SK-N-DZ (cell line): ENCODE results near the gene PARD3.
A peak's percentile ranks its signal among the peaks of the same experiment; 100 is the strongest.

Experiments used
- DNase-seq: peaks from one replicate; pipeline ENCODE4 v3.0.0-alpha.2; 2015; ENCODE audit warnings: low spot score

PARD3 gene

GRCh38 chr10:34191406-34191805, 623.7 kb downstream of the PARD3 start:
- DNase-seq, result no peak

DNA sequence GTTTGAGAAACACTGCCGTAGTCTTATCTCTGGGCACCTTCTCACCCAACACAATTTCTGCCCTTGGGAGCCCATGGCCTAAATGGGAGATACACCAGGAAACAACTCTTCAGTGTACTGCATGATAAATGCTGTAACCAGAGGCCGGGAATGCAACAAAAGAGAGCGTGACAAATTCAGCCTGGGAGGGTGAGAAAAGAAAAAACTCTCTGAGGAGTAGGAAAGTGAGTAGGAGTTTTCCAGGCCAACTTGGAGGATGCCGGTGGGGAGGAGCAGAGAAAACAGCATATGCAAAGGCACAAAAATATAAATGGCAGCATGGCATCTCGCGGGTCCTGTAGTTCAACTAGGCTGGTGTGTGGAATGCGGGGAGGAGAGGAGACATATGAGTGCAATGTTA, 624.5 kb downstream of the PARD3 start:
- no peak for DNase-seq

- DNase-seq, result no peak
These were observed 625.3 kb downstream of the PARD3 start for GRCh38 chr10:34189830-34190229.

DNA sequence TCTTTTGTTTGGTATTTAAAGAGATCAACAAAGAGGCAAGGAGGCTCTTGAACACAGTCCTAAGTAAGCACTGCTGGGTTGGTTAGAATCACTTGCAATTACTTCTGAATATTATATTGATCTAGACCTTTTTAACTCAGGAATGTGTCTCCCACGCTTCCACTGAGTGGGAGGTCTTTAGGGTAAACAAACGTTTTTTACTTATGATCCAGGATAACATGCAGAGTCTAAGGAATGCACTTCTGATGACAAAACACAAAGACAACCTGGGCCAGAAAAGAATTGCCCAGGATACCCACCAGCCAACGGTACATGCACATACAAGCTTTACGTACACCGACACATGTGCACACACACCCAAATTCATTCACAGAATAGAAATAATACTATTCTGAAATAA, 626.9 kb downstream of the PARD3 start:
- no peak for DNase-seq

DNA sequence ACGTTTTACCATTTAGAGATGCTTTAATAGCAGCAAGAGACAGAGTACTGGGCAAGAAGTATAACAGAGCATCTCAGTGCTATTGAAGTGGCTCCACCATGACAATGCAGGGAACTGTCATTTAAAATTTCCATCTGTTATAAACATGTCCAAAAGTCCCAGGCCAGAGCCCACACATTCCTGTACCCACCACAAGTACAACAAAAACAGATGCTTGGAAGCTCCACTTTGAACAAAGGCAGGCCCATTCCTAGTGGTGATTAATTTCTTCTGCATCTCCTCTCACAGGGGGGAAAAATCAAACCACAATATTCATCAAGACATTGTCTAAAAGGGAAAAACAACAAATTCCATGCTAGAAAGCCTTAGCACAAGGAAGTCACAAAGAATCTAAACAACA, 627.9 kb downstream of the PARD3 start:
- no peak for DNase-seq

DNA sequence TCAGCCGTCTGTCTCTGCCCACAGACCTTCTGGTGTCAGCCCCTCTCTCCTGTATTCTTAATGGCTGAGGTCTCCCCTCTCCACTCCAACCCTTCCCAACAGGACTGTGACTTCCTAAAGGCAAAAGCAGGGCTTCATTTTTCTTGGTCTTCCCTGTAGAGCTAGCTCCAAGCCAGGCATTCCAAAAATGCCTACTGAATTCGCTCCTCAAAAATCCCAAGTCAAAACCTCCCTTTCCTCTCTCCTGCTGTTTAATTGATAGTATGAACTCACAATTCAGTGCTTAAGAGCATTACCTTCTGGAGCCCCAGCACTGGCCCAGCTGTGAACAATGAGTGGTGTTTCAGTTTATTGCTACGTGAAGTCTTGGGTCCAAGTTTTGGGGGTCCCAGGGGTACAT, 628.4 kb downstream of the PARD3 start:
- no peak for DNase-seq

- no peak for DNase-seq
These were observed 629.1 kb downstream of the PARD3 start for GRCh38 chr10:34185998-34186397.

DNA sequence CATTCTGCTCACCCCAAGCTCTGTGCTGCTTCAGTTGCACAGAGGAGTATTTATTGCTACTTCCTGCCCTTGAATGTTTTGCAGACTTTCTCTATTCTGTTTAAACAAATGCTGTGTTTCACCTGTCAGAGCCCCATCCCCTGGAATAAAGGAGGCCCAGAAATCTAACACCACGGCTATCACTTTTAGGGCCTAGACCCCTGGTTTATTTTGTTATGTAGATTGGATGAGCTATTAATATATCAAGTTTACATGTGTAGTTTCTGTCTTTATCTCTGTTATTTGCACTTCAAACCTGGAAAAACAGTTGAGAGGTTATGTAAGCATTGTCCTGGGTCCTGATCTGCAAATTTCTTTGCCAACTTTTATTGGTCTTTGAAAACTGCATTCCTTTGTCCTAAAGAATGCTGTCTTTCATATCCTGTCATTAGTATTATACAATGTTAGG, 630.1 kb downstream of the PARD3 start:
- DNase-seq, result no peak

DNA sequence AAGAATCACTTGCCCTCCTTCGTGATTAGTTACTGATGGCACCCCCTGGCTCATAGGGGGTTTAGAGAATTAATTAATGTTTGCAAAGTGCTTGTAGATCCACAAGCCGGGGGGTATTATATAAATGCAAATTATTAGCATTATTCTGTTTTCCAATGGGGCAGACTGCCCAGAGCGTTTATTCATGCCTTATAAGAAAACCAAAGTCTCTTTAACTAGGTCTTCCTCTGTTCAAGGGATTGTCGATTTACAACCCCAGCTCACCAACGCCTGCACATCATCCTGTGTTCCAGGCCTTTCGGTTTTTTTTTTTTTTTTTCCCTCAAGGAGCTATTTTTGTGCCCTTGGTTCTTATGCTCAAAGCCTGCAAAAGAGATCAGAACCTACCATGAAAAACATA, 630.7 kb downstream of the PARD3 start:
- DNase-seq, result no peak

- DNase-seq, result no peak
These were observed 631.9 kb downstream of the PARD3 start for GRCh38 chr10:34183016-34183796.

DNA sequence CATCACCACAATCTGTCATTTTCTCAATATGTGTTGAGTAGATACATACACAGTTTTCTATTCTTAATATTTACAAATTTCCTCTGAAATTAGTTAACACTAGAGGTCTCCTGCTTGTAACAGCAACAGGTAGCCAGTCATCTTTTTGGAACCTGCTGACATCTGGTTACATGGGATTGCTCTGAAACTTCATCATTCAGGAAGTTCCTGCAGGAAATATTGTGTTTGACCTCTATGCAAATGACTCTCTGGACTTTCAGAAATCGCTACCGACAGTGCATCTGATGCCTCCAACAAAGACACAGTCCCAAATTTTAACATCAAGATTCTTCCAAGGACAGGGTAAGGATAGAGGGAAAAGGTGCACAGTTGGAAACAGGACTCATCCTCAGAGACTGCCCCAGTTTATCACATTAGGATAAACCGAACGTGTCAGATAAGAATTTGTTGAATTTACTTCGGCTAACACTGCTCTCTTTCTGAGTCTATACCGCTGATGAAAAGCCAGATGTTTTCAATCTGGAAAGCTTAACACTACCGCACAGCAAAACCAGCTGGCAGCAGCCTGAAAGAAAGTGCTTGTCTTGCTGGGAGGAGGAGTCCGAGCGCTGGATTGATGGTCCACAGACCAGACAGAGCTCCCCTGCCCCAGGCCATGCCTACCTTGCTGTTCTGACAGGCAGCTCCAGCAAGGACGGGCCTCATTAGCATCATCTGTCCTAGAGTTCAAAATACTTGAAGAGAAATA, 633.4 kb downstream of the PARD3 start:
- peak; percentile 71 for DNase-seq

DNA sequence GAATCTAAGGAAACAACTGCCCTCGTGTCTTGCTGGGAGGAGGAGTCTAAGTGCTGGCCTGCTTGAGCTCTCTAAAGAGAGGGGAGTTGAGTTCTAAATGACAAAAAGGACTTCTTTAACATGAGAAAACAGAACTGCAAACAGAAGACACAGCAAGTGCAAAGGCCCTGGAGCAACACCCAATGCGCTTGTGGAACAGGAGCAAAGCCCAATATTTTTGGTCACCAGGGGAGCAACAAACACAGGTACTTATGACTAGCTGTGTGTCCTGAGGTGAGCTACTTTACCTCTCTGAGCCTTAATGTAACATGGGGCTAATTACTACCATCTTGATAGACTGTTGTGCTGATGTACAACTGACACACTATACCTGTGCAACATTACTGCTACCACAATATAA, 634.3 kb downstream of the PARD3 start:
- DNase-seq, result no peak

DNA sequence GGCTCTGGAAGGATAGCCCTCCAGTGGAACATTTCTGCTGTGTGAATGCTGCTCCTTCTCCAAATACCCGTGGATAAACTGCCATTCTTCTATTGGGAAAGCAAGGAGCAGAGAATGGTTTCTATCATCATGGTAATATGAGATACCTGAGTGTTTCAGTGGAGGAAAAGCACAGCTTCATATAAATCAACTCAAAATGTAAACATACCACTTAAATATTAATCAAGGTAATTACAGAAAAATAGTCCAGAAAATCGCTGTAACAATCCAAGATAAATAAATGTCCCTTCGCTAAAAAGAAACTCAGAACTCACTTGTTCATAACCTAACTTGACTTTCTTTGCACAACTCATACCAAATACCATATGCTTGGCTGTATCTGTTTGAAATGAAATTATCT, 635.8 kb downstream of the PARD3 start:
- no peak for DNase-seq

DNA sequence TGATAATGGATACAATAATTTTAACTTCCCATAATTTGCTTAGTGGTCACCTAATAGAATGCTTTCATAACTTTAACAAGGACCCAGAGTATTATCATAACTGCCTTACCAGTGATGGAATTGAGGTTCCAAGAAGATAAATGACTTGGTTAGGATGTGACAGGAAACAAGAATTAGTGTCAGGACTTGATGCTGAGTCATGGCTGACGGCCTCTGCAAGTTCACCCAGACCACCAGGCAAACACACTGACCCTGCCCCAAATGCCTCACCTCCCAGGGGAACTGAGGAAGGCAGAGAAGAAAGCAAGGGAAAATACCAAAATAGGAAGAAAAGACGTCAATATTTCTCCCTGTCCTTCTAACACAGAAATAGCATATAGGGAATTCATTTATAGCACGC, 636.3 kb downstream of the PARD3 start:
- DNase-seq, result peak; percentile 14

GRCh38 chr10:34178196-34178595, 636.9 kb downstream of the PARD3 start:
- no peak for DNase-seq

- DNase-seq, result no peak
These were observed 637.7 kb downstream of the PARD3 start for GRCh38 chr10:34177445-34177844.

- no peak for DNase-seq
These were observed 638.7 kb downstream of the PARD3 start for GRCh38 chr10:34176351-34176750.

GRCh38 chr10:34175121-34175520, 640.0 kb downstream of the PARD3 start:
- no peak for DNase-seq

DNA sequence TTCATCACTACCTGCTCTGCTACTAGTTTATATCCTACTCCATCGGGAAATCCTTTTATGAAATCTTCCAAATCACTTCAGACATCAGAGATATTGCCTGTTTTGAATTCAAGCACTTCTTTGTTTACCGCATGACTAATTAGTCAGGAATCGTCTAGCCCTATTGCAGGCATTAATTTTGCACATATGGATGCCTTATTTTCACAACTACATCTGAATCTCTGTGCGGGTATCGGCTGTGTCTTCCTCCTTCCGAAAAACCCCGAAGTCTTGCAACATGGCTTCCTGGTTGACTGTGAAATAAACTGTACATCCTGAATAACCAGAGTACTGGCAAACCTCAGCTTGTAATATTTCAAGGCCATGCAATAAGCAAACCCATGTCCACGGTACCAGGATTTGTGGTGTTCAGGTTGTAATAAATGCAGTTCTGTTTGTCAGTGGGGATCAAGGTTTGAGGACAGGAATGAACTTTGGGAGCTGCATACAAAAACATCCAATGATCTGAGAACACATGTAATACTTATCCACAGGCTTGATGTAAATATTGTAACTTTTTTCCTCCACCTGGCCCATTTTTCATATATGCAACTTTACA, 642.1 kb downstream of the PARD3 start:
- no peak for DNase-seq

- no peak for DNase-seq
These were observed 643.1 kb downstream of the PARD3 start for GRCh38 chr10:34171957-34172527.

GRCh38 chr10:34169677-34170076, 645.4 kb downstream of the PARD3 start:
- no peak for DNase-seq

DNA sequence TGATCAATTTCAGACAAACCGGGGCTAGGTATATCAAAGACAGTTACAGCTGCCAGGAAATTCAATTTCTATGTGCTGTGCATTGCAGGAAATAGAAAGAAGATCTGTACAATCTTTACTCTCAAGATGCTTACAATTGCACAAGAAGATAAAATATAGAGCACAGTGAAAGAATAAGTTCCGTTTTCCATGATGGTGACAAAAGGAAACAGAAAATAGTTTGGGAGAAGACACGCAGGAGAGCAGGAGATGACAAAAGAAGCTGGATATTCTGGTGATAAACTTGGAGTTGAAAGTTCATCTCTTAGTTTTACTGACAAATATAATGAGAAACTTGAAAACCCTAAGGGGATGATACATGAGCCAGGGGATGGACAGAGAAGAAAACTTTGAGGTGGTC, 646.0 kb downstream of the PARD3 start:
- DNase-seq, result no peak
